NB4 (cell line): ENCODE results near the gene NRN1.

Source experiments
- DNase-seq: peaks from one replicate; pipeline ENCODE4 v3.0.0; 2010; ENCODE audit warnings: low read depth
- H3K4me3 ChIP-seq: one replicate; pipeline ENCODE4 v1.5.1; 2011; ENCODE audit warnings: mild to moderate bottlenecking, low read depth, low read length, moderate library complexity
- CTCF ChIP-seq: IDR thresholded peaks from one replicate; pipeline ENCODE4 v1.5.1; 2012; ENCODE audit warnings: low read depth, low read length
- MAX ChIP-seq: IDR thresholded peaks from 2 replicates; pipeline ENCODE4 v1.6.1; 2011; ENCODE audit warnings: low read depth, low read length
- MYC ChIP-seq: IDR thresholded peaks from 2 replicates; pipeline ENCODE4 v1.6.1; 2011; ENCODE audit warnings: low read depth, low read length
- POLR2A ChIP-seq: IDR thresholded peaks from 2 replicates; pipeline ENCODE4 v1.6.1; 2011; ENCODE audit warnings: mild to moderate bottlenecking; ENCODE audit not compliant: insufficient read length; ENCODE audit errors: extremely low read depth

The NRN1 gene

GRCh38 chr6:5967594-5967993 is 39.1 kb downstream of the NRN1 start:
- DNase-seq = no peak
- TF ChIP-seq MAX (no peak), CTCF (no peak)
- no peak overlapping the region for H3K4me3 ChIP-seq

GRCh38 chr6:5962794-5963193 is 43.9 kb downstream of the NRN1 start:
- TF ChIP-seq POLR2A (no peak), CTCF (no peak), MAX (no peak), MYC (no peak)
- DNase-seq = no peak
- H3K4me3 ChIP-seq = no peak overlapping the region

- no peak overlapping the region for H3K4me3 ChIP-seq
- DNase-seq = no peak
- TF ChIP-seq CTCF = no peak
- no peak for TF ChIP-seq POLR2A
- TF ChIP-seq MYC = no peak
- TF ChIP-seq MAX = no peak
Observed at GRCh38 chr6:5961836-5962235, 44.9 kb downstream of the NRN1 start.

- TF ChIP-seq MAX (no peak), MYC (no peak), CTCF (no peak), POLR2A (no peak)
- no peak for DNase-seq
- H3K4me3 ChIP-seq = no peak overlapping the region
Observed at GRCh38 chr6:5960456-5960855, 46.3 kb downstream of the NRN1 start.

- H3K4me3 ChIP-seq = no peak overlapping the region
- TF ChIP-seq POLR2A (no peak), MAX (no peak), CTCF (no peak), MYC (no peak)
- DNase-seq = no peak
Observed at GRCh38 chr6:5958921-5959320, 47.8 kb downstream of the NRN1 start.

- TF ChIP-seq POLR2A (no peak), MAX (no peak), MYC (no peak), CTCF (no peak)
- no peak overlapping the region for H3K4me3 ChIP-seq
- no peak for DNase-seq
Observed at GRCh38 chr6:5956939-5957338, 49.8 kb downstream of the NRN1 start.
